ENCODE measurements around the gene PLCD3. TPM values are rescaled to one million over a fixed set of nuclear protein-coding genes. Genes with fewer than 3 reads are reported as not detected.

PLCD3 gene
- total RNA-seq, result 61.3 and 187 TPM in 2 replicates
- 226 TPM for polyA plus RNA-seq (2012)

GRCh38 chr17:45132320-45132571, at the start of gene PLCD3:
PLCD3 (minus strand) TSS chr17:45132515; CDS start chr17:45132410, 105 bp downstream.
- no peak for DNase-seq (ENCODE audit: low read depth)

GRCh38 chr17:45177563-45177962, 45.2 kb upstream of the PLCD3 start:
- no peak for DNase-seq (ENCODE audit: low read depth)

DNA sequence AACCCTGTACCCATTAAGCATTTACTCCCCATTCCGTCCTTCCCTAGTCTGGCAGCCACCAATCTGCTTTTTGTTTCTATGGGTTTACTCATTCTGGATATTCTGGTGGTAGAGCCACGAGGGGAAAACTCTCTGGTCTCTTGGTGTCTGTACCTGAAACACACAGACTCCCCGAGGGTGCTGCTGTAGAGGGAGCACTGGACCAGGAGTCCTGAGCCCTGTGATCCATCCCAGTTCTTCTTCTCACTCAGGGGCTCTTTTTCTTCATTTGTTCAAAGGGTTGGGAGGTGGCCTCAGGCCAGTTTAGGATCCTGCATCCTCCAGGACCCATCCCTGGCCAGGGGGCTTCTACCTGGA, 43.4 kb upstream of the PLCD3 start:
- DNase-seq (ENCODE audit: low read depth), result no peak

- DNase-seq (ENCODE audit: low read depth), result peak; percentile 95
These were observed 40.4 kb upstream of the PLCD3 start for GRCh38 chr17:45172541-45173286.

DNA sequence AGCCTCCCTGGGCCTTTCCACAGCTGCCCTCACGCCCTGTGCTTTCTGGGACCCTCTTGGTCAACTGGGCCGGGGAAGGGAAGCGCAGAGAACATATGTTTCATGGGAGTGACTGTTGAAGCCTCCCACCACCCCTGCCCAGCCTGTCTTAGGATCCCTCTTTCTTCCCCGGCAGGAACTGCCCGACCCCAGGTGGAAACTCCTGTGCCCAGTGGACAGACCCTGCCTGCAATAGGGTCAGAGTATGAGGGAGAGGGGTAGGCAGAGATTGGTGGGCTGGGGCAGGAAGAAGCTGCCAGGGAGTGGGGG, 39.9 kb upstream of the PLCD3 start:
- DNase-seq (ENCODE audit: low read depth), result no peak

DNA sequence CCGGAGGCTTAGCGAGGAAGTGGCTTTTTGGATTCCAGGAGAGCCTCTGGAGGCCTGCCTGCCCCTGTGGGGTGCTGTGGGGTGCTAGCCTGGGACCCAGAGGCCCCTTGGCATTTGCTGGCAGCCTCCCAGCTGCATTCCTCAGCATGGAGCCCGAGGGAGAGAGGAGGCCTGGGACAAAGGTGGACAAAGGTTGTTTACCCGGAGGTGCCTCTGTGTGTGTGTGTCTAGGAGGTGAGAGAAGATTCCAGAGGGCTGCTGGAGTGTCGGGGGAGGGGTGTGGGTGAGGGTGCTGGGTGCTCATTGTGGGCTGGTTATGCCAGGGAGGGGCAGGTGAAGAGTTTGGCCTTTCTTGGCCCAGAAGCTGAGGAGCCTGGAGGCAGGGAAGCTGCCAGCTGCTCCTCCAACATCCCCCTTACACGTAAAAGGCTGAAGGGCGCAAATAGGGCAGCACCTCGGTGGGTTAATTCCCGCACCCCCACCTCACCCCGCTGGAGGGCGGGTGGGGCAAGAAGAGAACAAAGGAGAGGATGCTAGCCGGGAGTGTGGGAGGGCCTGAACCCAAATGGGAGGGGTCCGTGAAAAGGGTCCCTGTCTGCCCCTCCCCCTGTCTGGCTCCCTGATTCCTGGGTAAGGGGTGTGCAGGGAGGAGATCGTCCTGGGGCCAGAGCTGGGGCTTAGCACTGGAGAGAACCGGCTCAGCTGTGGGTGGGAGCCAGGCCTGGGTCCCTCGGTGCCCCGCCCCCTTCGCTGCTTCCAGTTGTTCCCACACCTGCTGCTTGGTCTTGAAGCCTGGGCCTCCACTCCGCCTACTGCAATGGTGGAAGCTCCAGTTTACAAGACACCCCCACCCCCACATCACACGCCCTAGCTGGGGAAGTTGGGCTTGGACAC, 39.3 kb upstream of the PLCD3 start:
- DNase-seq (ENCODE audit: low read depth), result peak; percentile 99

DNA sequence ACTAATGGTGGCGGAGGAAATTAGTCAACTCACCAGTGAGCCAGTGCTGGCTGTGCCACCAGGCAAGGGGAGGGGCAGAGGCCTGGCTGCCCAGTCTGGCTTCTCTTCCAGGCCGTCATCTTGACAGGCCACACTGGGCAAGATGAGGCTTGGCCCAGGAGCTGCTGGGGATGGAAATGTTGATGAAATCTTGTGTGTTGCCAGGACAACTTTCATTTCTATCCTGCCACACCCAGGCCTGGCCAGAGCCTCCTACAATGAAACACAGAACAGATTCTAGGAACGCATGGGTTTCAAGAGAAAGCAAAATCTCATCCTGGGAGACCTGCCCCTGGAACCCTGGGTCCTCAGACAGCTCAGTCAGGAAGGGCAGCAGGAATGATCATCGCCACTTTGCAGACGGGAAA, 38.6 kb upstream of the PLCD3 start:
- peak; percentile 93 for DNase-seq (ENCODE audit: low read depth)

DNA sequence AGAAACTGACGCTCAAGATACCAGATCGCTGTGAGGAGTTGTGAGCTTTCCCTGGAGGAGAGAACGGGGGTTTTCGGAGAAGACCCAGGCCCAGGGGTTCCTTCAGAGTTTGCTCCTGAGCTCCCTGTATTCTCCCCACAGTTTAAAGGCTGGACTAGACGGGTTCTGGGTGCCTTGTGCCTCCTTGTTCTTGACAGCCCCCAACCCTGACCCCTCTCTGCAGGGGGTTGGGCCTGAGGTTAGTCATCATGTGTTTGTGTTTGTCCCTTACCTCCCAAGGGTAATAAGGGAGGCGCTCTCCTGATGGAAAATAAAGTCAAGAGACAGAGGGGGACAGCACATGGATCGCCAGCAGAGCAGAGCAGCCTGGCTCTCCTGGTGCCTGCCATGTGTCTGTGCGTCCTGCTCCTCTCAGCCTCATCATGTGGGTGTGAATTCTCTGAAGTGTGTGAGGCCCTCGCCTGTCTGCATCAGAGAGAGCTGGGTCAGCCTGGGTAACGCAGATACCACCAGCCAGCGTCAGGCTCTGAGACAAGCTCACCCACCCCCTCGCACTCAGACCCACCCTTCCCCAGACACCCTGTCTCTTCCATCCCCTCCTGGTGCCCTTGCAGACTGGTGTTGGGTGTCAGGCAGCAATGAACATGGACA, 38.1 kb upstream of the PLCD3 start:
- DNase-seq (ENCODE audit: low read depth), result no peak

GRCh38 chr17:45168991-45169752, 36.9 kb upstream of the PLCD3 start:
- DNase-seq (ENCODE audit: low read depth), result no peak

- DNase-seq (ENCODE audit: low read depth), result no peak
These were observed 32.5 kb upstream of the PLCD3 start for GRCh38 chr17:45164734-45165269.

DNA sequence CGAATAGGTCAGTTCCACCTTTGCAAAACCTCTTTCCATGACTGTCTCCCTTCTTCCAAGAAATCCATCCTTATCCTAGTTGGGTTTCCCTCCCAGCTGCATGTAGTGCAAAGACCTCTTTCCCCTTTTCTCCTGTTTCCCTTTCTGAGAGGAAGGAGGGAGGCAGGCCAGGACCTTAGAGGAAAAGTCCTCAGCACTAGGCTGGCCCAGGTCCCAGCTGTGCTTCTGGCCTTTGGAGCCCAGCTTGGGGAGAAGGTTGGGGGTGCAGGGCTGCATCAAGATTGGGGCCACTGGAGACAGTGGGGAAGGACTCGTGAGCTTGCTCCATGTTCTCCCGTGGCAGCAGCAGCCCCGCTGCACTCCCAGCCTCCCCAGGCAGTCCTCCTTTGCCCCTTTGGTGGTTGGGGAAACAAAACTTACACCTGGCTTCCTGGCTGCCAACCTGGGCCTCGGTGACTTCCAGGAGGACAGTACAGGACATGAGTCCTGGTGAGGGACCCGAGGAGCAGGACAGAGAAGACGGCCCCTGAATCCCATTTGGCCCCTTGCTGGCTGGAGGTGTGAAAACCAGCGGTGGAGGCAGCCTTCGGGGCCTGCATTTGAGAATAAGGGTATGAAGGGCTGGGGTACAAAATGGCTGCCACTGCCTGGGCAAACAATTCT, 29.8 kb upstream of the PLCD3 start:
- DNase-seq (ENCODE audit: low read depth), result no peak

- DNase-seq (ENCODE audit: low read depth), result peak; percentile 100
These were observed 29.1 kb upstream of the PLCD3 start, which contains the start of gene HEXIM2 for GRCh38 chr17:45161288-45162024. HEXIM2 (plus strand) TSS chr17:45161875; CDS start chr17:45162794, 919 bp downstream.

DNA sequence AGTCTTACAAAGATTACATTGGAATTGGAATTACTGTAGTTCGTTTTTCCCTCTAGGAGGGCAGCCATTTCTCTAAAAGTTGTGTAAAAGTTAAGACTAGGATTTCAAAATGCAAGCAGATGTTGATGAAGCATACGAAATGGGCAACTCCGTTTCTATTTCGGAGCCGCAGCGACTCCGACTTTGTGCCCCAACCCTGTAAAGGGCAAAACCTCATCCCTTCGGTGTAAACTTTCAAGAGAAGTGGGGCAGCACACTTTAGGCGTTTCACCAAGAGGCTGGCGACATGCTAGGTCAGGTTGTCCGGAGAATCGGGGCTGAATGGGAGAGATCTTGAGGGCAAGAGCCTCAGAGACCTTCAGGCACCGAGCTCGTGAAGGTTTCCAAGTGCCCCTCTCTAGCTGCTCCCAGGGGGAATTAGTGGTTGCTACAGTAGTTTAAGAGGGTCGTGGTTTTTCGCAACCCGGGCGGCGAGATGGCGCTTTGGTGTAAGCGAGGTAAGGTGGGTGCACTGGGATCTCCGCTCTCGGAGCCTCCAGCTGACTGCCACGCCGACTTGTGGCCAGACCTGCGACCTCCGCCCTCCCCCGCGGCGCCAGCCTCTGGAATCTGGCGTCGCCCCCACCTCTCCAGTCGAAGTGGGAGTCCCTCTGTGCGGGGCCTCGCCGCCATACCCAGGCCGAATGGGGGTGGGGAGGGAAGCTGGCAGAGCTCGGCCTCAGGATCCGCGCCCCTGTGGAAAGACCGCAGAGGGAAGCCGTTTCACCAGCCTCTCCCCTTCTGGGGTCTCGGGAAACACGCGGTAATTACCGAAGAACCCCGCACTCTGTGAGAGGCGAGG, 28.4 kb upstream of the PLCD3 start:
- peak; percentile 87 for DNase-seq (ENCODE audit: low read depth)

DNA sequence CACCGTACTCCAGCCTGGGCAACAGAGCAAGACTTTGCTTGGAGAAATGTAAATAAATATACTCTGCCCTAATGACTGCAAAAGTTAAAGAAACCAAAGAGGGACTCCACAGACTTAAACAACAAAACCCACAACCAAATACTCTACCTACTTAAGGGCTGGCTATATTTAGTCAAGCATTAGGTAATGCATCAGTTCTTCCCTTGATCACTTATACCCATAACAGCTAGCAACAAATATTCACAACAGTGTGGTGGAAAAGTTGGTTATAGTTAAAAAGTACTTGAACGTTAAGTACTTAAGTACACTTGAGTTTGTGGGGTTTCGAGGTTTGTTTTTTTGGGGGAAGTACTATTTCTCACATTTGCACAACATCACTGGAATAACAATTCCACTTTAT, 23.9 kb upstream of the PLCD3 start:
- DNase-seq (ENCODE audit: low read depth), result no peak

GRCh38 chr17:45155483-45155882, 23.2 kb upstream of the PLCD3 start:
- no peak for DNase-seq (ENCODE audit: low read depth)

DNA sequence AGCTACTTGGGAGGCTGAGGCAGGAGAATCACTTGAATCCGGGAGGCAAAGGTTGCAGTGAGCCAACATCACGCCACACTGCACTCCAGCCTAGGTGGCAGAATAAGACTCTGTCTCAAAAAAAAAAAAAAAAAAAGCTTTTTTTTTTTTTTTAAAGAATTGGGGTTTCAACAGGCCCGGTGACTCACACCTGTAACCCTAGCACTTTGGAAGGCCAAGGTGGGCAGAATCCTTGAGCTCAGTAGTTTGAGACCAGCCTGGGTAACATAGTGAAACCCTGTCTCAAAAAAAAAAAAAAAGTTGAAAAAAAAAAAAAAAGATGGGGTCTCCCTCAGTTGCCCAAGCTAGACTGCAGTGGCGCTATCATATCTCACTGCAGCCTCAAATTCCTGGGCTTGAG, 22.7 kb upstream of the PLCD3 start:
- no peak for DNase-seq (ENCODE audit: low read depth)

DNA sequence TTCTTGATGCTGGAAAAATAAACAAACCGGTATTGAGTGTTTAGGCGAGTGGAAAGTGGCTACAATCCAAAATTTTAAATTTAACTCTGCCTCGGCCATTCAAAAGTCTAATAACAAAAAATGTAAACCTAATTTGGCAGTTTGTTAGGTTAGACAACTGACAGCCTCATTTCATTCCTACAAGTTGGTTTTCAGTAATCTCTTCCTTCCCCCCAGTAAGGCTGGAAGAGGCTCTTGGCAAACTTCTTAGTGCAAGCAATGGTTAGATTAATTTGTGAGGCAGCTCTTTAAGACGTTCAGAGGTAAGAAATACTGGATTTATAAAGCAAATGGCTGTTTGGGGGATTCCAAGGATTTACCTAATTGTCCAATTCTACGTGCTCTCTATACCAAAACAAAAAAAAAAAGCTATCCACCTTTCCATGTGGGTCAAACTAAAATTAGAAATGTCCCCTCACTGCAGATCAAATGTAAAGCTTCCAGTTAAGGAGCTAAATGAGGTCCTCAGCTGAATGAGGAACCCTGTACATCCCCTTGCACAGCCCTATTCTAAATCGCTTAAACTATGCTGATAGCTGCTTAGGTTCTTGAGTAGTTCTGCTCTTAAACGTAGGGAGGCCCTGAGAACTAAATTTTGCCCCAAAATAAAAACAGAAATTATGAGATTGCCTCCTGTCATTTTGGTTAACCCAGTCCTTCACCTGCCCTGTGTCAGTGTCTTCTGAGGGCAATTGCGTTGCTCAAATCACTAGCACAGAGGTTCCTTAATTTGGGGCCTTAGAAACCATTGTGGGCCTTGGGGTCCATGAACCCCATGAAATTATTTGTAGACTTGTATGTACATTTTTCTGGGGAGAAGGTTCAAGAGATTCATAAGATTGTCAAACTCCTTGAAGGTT, 18.8 kb upstream of the PLCD3 start:
- no peak for DNase-seq (ENCODE audit: low read depth)

Measured in myocyte (in vitro differentiated cells).